GM18499 (cell line): ENCODE data around the gene NSUN3.
A peak's percentile ranks its signal among the peaks of the same experiment; 100 is the strongest.
"Not testable (repeated sequence)": the region's sequence is repeated elsewhere in the genome, so short reads cannot be mapped to it uniquely, and the experiment has no call there.

Source experiments
- ATAC-seq: cut with Tn5 transposase; IDR thresholded peaks from one replicate; pipeline ENCODE4 v1.9.1; 2021; ENCODE audit warnings: moderate number of reproducible peaks; ENCODE audit not compliant: insufficient read depth, unreplicated experiment

NSUN3 gene

DNA sequence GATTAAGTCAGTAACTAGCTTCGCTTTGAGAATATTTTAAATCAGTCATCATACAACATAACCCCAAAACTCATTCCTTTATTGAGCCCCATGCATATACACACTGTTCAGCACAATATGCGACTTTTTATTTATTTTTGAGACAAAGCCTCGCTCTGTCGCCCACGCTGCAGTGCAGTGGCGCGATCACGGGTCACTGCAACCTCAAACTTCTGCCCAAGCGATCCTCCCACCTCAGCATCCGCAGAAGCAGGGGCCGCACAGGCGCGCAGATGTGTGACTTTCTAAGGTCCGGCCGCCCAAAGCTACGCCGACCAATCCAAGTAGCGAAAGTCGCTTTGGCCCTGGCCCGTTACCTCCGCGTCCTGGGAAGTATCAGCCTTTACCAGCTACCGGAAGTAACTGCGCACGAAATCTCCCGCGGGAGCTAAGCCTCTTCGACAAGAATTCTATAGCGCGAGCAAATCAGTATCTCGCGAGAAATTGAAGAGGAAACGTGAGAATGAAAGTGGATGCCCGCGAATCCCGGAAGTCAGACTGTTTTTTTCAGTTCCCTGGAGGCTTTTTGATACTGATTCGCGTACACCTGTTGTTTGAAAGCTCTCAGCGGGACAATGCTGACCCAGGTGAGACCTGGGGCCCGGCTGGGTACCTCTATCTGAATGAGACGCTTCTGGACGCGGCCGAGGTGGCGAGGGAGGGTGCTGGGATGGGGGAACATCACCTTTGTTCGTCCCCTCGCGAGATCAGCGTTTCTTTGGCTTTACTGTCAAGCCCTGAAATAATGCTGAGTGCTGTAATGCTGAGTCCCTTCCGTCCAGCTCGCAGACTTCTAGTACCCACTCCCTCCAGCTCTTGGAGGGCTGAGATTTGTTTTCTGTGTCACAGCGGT lies at the start of gene NSUN3, which contains the start of gene DHFR2:
TSS of gene NSUN3 (plus strand) at position 549 of the 892 bp plus-strand sequence. CDS start at position 615, 66 bp downstream.
TSS of gene DHFR2 (minus strand) at position 404 of the 892 bp plus-strand sequence. CDS start 1,405 bp downstream, outside the sequence.
- peak; percentile 93 for ATAC-seq

DNA sequence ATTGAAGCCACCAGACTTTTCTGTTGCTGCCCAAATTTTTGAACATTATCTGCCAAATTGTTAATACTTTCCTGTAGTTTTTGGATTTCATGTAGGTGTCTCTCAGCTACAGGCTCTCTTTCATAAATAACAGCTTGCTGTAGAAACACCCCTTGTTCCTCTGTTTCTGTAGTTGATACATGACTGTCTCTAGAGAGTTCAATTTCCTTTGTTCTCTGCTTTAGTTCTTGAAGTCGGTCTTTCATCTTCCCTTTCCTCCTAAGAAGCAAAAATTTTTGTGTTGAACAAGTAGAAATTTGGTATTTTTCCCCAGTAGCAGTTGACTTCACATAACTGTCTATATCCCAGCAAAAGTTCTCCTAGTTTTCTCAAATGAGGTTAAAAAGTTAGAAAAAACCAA lies 47.8 kb upstream of the NSUN3 start:
- no peak for ATAC-seq

DNA sequence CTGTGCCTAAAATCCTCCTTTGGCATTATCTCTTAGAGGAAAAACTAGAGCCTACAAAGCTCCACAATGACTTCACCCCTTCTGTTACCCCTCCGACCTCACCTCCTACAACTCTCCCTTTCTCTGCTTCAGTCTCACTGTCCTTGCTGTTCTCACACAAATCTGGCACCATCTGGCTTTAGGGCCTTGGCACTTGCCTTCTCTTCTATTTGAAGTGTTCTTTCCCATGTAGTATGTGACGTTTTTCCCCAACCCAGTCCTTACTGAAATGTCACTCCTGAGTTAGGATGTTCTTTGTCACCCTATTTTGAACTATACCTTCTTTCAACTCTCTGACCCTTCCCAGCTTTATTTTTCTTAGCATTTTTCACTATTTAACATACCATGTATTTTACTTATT lies 43.2 kb upstream of the NSUN3 start:
- no peak for ATAC-seq

DNA sequence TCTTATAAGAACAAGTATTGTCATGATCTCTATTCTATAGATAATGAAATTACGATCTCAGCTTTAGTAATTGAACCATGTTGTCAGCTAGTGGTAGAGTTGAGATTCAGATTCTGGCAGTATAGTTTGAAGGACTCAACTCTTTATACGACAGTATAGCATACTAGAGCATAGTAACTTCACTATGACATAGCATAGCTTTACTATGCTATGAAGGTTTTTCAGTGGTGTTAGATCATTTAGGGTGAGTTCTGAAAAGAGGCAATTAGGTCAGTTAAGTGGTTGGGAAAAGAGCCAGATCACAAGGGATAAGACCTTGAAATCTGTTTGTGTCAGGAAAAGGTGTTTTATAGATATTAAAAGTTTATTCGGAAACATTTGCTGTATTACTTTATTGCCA lies 42.6 kb upstream of the NSUN3 start:
- ATAC-seq: no peak

DNA sequence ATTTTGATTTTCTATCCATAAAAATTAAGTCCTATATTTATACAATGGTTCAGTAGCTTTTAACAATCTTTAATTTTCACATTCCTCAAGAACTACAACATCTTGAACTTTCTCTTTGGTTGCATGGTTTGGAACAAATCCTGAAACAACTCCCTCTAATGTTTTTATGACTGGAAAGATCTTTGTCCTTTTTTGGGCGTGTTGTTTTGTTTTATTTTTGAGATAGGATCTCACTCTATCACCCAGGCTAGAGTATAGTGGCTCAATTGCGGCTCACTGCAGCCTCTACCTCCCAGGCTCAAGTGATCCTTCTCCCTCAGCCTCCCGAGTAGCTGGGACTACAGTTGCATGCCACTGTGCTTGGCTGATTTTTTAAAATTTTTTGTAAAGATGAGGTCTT lies 38.5 kb upstream of the NSUN3 start:
- no peak for ATAC-seq

DNA sequence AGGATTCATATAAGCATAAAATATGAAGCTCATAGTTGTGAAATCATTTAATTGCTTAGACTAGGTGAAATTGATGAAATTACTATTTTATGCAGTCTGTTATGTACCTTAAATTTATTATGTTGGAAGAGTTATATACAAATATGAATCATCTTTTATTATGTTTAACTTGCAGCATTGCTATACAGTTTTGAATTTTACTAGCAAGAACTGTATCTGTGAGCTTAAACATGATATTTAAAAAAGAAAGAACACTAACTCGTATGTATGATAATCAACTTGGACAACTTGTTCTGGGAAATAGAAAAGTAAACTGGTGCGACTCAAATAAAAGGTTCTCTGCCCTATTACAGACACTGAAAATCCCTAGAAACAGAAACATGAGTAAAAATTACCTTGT lies 36.2 kb upstream of the NSUN3 start:
- ATAC-seq: no peak

DNA sequence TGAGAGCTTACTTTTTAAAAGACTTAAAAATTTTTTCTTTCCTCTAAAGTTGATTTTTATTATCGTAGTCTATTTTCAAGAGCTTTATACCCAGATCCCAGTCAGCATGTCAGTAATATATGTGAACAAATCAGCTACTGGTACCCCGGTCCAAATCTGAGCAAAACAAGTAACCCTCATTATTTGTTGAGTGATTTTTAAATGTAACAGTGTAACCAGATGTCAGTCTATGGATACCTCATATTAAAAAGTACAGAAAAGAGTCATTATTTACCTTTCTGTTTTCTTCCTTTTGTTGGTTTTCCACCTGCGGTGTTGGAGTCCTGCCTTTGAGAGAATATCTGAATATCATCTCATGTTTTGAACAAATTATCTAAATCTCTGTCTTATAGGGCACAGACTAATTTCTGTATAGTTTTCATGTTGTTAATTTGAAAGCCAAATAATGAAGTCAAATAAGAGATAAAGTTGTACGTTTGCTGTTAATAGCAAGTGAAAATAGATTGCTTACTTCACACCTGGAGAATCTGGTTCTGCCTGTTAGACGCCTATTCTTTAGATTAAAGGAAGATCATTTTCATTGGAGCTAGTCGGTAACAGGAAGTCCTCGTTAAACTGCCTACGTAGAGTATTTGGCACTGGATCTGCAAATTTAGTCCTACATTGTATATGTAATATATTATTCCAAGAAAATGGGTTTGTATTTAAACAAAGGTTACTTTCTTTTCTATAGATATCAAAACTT lies 34.6 kb upstream of the NSUN3 start, which contains the start of gene STX19:
TSS of gene STX19 (minus strand) at position 505 of the 745 bp plus-strand sequence. CDS start 13,328 bp downstream, outside the sequence.
- ATAC-seq: no peak

DNA sequence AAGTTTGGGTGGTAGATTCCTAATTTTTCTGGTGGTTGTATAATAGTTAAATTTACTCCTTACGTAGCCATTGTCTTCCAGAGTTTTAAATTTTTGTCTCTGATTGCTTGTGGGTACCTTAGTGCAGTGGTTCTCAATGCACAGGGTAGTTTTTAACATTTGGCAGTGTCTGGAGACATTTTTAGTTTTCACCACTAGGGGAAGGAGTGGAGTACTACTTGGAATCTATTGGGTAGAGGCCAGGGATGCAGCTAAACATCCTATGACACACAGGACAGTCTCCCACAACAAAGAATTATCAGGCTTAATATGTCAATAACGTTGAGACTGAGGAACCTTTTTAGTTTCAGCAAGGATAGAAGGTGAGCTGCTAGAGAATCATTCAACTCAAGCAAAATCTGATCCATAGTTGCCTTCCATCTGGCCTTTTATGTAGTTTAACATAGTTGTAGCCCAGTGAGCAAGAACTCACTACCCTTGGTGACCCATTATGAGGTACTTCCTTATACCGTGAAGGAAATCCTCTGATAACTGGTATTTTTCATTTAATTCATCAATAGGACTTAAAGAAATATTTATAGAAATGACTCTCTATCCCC lies 25.9 kb upstream of the NSUN3 start:
- ATAC-seq: peak; percentile 75

DNA sequence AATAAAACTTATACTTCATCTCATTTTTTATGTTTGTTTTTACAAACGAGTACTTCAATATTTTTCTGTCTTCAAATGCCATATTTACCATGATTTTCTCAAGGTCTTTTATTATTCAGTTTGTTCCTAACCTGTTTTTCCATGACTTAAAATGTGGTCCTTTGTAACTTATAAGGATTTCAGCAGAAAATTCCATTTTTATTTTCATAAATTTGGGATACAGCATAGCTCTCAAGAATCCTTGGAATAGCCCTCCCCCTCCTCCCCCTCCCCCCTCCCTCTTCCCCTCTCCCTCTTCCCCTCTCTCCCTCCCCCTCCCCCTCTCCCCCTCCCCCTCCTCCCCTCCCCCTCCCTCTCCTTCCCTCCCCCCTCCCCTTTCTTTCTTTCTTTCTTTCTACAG lies 19.6 kb upstream of the NSUN3 start:
- no peak for ATAC-seq

DNA sequence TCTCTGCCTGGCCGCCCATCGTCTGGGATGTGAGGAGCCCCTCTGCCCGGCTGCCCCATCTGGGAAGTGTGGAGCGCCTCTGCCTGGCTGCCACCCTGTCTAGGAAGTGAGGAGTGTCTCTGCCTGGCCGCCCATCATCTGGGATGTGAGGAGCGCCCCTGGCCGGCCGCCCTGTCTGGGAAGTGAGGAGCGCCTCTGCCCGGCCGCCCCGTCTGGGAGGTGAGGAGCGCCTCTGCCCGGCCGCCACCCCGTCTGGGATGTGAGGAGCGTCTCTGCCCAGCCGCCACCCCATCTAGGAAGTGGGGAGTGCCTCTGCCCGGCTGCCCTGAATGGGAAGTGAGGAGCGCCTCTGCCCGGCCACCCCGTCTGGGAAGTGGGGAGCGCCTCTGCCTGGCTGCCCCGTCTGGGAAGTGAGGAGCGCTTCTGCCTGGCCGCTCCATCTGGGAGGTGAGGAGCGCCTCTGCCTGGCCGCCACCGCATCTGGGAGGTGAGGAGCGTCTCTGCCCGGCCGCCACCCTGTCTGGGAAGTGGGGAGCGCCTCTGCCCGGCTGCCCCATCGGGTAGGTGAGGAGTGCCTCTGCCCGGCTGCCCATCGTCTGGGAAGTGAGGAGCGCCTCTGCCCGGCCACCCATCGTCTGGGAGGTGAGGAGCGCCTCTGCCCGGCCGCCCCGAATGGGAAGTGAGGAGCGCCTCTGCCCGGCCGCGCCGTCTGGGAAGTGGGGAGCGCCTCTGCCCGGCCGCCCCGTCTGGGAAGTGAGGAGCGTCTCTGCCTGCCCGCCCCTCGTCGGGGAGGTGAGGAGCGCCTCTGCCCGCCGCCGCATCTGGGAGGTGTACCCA lies 18.5 kb upstream of the NSUN3 start:
- not testable (repeated sequence) for ATAC-seq

DNA sequence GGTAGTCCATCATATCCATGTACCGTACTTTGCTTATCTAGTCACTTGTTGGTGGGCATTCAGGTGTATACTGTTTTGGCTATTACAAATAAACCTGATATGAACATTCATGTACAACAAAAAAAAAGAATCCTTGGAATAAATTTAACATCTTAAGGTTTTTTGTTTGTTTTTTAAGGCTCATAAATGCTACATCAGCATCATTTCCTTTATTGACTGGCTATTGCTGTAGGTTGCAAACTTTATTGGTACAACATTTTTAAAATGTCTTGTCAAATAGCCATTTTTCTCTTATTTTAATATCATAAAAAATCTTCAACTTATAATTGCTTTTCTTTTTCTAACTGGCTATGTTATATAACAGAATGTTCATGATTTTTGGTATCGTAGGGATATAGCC lies 16.3 kb upstream of the NSUN3 start:
- no peak for ATAC-seq

DNA sequence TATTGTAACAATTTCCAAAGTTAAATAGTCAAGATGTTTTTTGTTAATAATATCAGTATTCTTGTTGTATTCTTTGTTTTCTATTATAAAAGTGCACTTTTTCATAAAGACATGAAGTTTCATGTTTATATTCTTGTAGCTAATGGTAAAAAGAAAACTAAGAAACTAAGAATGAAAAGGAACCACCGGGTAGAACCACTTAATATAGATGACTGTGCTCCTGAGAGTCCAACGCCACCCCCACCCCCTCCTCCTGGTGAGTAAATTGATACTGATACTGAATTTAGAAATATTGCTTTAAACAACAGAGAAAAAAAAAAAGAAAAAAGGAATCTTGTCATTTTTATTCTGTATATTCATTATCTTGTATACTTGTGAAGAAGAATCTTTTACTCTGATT lies 13.6 kb upstream of the NSUN3 start:
- no peak for ATAC-seq

DNA sequence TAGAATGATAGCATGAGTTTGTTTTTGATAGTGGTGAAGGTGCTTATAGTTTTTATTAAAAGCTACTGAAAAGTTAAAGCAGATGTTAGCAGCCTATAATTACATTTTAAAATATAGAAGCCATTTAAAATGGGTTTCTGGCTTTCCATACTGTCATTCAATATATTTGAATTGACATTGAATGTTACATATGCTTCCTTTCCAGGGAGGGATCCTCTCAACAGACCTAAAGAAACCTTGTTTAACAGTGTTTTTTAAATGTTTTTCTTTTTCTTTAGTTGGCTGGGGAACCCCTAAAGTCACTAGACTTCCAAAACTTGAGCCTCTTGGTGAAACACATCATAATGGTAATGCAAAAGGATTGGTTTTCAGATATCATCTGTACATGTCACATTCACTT lies 12.3 kb upstream of the NSUN3 start:
- no peak for ATAC-seq

DNA sequence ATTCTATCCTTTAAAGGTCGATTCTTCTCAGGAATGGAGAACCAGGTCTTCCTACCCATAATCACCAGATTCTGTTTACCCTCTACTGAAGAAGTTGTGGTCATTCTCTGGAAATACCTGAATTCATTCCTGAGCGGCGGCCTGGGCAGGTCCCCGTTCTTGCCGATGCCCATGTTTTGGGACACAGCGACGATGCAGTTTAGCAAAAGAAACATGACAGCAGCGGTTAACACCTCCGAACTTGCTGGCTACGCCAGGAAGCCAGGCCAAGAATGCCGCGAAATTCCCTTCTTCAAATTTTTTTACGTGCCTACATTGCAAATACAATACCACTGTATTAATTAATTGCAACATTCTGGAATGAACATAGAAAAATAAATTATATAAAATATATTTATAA lies 1.6 kb upstream of the NSUN3 start:
- ATAC-seq: no peak

DNA sequence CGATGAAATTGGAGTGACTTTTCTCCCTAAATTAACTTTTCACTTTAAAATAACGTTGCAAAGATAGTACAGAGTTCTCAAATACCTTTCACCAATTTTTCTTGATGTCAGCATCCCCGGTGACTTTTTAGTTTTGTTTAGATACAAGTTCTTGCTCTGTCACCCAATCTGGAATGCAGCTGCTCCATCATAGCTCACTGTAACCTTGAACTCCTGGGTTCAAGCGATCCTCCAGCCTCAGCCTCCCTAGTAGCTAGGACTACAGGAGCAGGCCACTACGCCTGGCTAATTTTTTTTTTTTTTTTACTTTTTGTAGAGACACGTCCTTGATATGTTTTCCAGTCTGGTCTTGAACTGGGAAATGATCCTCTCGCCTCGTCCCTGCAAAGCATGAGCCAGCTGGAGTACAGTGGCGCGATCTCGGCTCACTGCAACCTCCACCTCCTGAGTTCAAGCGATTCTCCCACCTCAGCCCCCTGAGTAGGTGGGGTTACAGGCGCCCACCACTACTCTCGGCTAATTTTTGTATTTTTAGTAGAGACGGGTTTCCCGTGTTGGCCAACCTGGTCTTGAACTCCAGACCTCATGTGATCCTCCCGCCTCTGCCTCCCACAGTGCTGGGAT lies 747 bp downstream of the NSUN3 start:
- no peak for ATAC-seq

DNA sequence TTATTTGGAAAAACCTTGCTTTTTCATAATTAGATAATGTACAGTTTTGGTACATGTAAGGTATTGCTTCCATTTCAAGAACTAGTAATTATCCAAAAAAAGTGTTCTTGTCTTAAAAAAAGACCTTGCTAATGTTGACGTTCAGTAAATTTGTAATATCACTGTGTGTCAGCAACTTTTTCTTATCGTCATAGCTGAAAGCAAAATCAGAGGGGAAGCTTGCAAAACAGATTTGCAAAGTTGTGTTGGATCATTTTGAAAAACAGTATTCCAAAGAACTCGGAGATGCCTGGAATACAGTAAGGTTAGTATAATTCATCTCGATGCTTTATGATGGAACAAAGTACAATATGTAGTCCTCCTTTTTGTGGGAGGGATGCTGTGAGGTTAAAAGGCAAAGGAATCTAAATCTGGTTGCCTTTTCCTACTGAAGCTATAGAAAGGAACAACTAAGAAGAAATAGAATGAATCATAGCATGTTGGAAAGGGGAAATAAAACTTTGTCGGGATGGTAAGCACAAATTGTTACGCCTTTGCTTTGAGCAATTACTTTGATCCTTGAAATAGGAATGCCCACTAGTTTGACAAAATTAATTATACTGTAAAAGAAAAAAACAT lies 1.5 kb downstream of the NSUN3 start:
- no peak for ATAC-seq

DNA sequence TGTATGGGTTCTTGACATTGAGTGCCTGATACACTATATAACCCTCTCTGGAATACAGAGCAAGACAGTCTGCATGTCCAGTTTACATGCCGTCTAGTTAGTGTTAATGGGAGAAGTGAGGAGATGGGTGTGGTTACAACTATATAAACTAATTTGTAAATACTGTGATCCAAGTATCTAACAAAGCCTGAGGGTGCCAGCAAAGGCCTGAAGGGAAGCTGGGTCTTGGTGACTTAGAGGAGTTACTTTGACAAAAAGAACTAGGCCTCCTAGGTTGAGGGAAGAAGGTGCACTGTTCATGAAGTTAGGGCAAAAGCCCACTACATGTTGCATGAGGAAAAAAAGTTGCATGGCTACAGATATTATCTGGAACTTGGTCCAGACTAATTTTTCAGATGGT lies 2.3 kb downstream of the NSUN3 start:
- no peak for ATAC-seq

DNA sequence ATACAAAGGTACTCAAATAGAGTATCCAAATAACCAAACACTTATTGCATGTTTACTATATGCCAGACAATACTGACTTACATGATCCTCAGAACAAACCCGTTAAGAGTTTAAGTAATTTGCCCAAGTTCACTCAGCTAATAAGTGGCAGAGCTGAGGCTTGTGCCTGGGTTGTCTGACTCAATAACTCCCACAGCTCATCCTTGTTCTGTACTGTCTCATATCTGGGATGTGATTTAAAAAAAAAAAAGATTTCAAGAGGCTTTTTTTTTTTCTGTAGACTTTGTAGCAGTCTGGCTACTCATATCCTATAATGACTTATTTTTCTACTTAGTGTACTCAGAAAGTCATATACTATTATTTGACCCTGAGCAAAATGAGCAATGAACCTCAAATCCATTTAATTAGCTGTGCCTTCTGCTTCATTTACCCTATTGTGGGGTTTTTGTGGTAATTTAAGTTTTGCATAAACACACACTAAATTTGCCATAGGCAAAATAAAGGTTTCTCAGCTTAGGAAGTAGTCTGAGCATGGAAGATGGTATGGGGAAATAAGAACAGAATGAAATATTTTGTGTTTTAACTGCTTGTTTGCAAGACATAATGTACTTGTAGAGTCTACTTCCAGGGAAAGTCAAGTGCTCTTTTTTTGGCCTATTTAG lies 3.1 kb downstream of the NSUN3 start:
- no peak for ATAC-seq
